Body of pancreas (tissue), 4 donors: Measurements from ENCODE around the gene SLC7A8.

Experiments used
- CTCF ChIP-seq, 7 experiments: fragments of 450-650 bp in 4 of 7; fragments of 200-600 bp in 3 of 7; sonication (generic) in 3 of 7; IDR thresholded peaks; one replicate each; pipeline ENCODE4 v1.5.1; 2016 to 2019; ENCODE audit warnings: antibody characterized with exemption in 7 of 7
- POLR2A ChIP-seq, 3 donors: fragments of 450-650 bp; IDR thresholded peaks; one replicate each; pipeline ENCODE4 v1.6.1; 2016; ENCODE audit warnings: antibody characterized with exemption in 3 of 3, mild to moderate bottlenecking in 2 of 3

- no peak for TF ChIP-seq POLR2A (IDR thresholded peaks at IDR 0.05)
- TF ChIP-seq CTCF (IDR thresholded peaks at IDR 0.05): no peak
Observed at GRCh38 chr14:23109769-23110168, 73.7 kb downstream of the SLC7A8 start.
